ENCODE data around the gene CA4.

DNA sequence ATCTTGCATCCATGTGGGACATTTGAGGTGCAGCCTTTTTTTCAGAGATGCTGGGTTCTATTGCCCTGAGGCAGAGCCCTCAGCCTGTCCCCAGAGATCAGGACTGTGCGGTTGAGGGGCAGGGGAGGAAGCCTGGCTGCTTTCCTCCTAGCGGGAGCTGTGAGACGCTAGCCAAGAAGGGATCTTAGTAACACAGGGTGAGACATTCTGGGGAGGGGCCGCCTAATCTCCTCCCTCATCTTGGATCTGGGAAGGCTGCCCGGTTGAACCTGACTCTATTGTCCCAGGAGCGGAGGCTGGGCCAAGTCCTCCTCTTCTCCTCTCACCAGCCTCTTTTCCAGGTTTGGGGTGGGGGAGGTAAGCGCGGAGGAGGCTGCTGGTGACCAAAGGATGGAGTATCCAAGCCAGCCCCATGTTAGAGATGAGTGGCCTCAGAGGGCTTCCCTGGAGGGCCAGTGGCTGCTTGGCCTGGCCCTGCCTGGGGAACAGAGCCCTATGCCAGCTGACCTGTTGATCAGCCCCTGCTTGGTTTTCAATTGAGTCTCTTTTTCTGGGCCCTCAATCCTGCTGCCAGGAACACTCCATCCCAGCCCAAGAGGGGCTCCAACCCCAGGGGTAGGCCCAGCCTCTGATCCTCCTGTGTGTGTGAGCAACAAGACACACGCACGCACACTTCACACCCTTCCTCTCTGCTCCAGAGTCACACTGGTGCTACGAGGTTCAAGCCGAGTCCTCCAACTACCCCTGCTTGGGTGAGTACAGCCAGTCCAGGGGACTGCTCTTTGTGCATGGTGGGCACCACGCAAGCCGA, 5.0 kb downstream of the CA4 start:
- TF ChIP-seq POLR2A (IDR thresholded peaks at IDR 0.05) (no peak), POLR2AphosphoS5 (IDR thresholded peaks at IDR 0.05) (no peak)
- TF ChIP-seq, protein P1, sequence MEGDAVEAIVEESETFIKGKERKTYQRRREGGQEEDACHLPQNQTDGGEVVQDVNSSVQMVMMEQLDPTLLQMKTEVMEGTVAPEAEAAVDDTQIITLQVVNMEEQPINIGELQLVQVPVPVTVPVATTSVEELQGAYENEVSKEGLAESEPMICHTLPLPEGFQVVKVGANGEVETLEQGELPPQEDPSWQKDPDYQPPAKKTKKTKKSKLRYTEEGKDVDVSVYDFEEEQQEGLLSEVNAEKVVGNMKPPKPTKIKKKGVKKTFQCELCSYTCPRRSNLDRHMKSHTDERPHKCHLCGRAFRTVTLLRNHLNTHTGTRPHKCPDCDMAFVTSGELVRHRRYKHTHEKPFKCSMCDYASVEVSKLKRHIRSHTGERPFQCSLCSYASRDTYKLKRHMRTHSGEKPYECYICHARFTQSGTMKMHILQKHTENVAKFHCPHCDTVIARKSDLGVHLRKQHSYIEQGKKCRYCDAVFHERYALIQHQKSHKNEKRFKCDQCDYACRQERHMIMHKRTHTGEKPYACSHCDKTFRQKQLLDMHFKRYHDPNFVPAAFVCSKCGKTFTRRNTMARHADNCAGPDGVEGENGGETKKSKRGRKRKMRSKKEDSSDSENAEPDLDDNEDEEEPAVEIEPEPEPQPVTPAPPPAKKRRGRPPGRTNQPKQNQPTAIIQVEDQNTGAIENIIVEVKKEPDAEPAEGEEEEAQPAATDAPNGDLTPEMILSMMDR (IDR thresholded peaks at IDR 0.05): no peak
